NCI-H524 (cell line): ENCODE results near the gene CLCN1.
"Not testable (repeated sequence)": the region's sequence is repeated elsewhere in the genome, so short reads cannot be mapped to it uniquely, and the experiment has no call there.

Experiments
- DNase-seq, 2 experiments: peaks; one replicate each; lab custom pipeline; 2025; lab: John Stamatoyannopoulos, UW

CLCN1 gene

GRCh38 chr7:143384661-143385631 lies 69.0 kb downstream of the CLCN1 start:
- no peak for DNase-seq

DNA sequence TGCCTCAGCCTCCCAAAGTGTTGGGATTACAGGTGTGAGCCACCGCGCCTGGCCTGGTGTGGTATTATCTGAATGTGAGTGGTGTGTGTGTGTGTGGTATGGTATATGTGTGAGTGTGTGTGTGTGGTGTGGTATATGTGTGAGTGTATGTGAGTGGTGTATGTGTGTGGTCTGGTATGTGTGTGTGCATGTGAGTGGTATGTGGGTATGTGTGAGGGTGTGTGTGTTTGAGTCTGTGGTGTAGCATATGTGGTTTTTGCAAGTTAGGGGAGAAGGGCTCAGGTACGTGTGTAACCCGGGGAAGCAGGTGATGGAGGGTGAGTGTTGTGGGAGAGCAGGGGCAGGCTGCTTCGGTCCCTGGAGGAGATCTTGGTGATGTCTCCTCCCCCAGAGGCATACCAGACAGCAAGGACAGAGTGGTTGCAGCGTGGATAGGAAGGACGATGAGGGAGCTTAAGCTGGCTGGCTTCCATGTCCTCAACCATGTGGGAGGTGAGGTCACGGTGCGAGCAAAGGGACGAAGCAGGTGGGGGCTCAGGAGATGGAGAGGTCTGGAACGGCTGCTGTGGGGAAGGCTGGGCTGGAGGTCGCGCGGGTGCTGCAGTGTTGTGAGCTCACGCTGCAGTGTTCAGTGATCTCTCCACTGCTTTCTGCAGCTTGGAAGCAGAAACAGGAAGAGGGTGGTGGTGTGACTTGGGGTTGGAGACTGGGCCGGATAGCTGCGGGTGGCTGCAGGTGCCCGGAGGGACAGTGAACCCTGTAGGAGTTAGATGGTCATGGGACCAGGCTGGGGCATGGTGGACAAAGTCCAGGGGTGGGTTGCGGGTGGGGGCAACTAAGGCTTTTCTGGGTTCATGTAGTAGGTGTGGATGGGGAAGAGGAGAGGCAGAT lies 70.2 kb downstream of the CLCN1 start:
- no peak for DNase-seq

GRCh38 chr7:143387156-143387975 lies 71.5 kb downstream of the CLCN1 start:
- no peak for DNase-seq

DNA sequence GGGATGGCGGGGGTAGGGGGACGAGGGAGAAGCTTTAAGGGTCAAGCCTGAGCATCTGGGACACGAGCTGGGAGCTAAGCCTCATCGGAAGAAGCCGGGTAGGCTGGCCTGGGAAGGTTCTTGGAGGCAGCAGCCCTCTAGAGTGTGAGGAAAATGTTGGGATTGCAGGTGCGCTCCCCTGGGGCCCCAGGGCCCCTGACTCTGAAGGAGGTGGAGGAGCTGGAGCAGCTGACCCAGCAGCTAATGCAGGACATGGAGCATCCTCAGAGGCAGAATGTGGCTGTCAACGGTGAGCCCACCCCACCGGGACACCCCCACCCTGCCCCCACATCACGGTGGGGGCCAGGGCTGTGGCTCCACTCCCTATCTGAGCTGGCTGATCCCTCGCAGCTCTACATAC lies 72.1 kb downstream of the CLCN1 start:
- DNase-seq, result no peak

DNA sequence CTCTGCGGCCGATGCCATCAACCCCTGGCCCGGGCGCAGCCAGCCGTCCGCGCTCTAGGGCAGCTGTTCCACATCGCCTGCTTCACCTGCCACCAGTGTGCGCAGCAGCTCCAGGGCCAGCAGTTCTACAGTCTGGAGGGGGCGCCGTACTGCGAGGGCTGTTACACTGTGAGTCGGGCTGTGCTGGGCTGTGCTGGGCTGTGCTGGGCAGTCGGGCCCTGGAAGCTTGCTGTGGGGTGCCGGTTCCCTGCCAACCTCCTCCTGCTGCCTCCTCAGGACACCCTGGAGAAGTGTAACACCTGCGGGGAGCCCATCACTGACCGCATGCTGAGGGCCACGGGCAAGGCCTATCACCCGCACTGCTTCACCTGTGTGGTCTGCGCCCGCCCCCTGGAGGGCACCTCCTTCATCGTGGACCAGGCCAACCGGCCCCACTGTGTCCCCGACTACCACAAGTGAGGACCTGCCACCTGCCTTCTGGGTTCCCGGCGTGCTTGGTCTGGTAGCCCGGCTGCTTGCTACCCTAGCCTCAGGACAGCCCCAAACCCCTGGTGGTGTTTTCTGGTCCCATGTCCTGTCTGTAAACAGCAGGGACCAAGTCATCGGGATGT lies 72.7 kb downstream of the CLCN1 start:
- no peak for DNase-seq

DNA sequence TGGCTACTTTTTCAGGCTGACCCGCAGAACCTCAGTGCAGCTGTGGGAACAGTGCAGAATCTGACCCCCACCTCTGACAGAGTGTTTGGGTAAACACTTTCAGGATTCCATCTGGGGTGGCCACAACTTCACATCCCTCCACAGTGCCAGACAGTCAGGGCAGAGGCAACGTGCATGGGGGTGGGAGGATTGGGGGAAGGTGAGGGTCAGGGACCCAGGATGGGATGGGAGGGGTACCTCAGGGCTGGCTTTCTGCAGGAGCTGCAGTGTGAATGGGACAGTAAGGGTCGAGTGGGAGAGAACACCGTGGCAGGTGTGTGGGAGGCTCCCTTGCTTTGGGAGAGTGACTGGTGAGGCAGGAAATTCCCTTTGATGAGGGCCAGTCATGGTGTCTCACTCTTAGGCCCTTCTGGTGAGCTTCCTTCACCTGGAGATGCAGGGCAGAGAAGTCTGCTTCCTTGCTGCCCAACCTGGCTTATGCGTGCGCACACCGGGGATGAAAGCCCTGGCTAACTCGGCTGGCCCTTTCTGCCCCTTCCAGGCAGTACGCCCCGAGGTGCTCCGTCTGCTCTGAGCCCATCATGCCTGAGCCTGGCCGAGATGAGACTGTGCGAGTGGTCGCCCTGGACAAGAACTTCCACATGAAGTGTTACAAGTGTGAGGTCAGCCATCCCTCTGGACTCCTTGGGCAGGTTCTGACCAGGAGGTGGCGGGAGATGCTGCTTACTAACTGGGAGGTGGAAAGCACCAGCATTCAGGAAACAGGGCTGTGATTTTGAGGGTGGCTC lies 73.6 kb downstream of the CLCN1 start:
- no peak for DNase-seq

DNA sequence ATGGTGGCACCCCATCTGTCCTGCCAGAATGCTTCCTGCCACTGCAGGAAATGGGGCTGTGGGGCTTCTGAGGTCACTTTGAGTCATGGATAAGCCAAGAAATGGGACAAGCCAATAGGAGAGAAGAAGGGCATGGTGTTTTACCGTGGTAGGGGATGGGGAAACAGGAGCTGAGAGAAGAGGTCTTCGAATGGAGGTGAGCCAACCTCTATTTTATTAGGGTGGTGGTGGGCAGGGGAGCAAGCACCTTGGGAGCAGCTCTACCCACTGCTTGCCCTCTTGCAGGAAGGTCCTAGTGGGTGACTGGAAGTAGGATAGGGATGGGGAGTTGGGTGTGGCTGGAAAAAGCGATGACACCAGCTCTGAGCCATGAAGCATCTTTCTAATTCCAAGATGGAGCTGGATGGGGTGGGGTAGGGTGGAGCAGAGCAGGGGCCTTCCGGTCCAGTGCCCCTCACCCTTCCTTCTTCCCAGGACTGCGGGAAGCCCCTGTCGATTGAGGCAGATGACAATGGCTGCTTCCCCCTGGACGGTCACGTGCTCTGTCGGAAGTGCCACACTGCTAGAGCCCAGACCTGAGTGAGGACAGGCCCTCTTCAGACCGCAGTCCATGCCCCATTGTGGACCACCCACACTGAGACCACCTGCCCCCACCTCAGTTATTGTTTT lies 74.3 kb downstream of the CLCN1 start:
- no peak for DNase-seq

DNA sequence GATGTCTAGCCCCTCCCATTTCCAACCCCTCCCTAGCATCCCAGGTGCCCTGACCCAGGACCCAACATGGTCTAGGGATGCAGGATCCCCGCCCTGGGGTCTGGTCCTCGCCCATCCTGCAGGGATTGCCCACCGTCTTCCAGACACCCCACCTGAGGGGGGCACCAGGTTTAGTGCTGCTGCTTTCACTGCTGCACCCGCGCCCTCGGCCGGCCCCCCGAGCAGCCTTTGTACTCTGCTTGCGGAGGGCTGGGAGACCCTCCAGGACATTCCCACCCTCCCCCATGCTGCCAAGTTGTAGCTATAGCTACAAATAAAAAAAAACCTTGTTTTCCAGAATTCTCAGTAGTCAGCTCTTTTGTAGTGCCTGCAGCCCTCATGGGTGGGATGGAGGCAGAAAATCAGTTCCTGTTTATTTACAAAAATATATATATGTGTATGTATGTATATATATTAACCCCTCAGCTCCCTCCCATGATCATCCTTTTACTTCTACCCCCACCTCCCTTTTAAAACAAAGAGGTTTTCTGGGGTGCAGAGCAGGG lies 74.9 kb downstream of the CLCN1 start:
- no peak for DNase-seq

GRCh38 chr7:143391462-143392404 lies 75.8 kb downstream of the CLCN1 start:
- no peak for DNase-seq

DNA sequence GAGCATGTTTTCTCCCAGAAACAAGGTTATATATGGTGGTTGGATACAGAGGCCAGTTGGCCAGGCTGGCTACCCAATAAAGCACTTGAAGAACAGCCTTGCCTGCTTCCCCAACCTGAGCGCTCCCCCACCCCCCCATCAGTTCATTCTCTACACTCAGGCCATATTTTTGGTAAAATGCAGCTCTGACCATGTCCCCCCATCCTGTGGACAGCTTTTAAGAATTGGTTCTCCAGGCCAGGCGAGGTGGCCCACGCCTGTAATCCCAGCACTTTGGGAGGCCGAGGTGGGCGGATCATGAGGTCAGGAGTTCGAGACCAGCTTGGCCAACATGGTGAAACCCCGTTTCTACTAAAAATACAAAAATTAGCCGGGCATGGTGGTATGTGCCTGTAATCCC lies 76.5 kb downstream of the CLCN1 start:
- not testable (repeated sequence) for DNase-seq

DNA sequence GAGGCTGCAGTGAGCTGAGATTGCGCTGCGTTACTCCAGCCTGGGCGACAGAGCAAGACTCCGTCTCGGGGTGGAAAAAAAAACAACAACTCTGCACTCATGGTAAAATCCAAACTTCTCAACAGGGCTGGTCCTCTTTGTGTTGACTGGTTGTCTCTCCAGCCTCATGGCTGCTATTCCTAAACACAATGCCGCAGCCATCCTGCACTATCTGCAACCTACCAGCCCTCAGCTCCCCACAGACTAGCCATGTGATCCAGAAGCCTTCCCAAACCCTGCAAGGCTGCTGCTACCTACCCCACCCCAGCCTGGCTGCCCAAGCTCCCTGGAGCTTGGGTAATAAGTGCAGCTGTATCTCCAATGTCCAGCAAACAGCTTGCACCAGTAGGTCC lies 77.0 kb downstream of the CLCN1 start:
- DNase-seq, result no peak

DNA sequence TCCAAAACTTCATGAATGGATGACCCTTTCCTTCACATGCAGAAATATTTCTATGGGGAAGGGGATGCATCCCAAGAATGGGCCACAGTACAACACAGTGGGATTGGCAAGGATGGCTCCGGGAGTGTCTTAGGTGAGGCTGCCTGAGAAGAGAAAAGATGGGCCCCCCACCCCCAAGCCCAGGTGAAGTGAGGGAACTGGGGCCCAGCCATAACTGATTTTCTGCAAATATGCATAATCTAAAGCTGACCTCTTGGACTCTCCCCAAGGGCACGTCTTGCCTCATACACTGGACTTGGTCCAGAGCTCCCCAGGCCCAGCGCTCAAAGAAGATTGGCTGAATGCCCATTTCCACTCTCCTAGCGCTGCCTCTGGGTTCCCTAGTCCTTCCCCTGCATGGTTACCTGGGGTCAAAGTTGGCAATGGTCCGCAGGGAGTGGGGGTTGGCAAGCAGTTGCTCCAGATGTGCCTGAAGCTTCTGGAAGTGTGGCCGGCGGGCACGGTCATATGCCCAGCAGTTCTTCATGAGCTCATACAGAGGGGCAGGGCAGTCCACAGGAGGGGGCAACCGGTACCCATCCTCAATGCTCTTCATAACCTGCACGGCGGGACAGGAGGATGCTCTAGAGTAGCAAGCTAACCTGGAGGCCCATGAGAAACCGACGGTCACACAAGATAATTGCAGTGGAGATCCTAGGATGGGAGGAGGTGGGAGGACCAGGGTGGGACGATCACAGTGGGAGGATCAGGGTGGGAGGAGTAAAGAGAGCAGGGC lies 77.5 kb downstream of the CLCN1 start:
- no peak for DNase-seq

GRCh38 chr7:143394068-143394467 lies 78.2 kb downstream of the CLCN1 start:
- DNase-seq, result no peak

DNA sequence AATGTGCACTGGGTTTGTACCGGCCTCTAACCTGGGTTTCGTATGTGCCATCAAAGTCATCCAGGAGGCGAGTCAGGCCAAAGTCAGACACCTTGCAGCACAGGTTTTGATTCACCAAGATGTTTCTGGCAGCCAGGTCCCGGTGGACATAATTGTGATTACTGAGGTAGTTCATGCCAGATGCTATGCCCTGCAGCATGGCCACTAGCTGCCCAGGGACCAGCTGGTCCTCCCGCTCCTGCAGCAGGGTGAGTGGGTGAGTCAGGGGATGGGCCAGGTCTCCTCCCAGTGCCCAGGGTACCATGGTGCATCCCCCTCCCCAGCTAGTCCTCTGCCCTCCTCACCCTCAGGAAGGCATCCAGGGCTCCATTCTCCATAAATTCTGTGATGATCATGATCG lies 78.9 kb downstream of the CLCN1 start:
- no peak for DNase-seq

GRCh38 chr7:143395187-143396149 lies 79.6 kb downstream of the CLCN1 start:
- no peak for DNase-seq

GRCh38 chr7:143396182-143396581 lies 80.3 kb downstream of the CLCN1 start:
- no peak for DNase-seq
